Medulla oblongata (tissue), 1 donor: ENCODE measurements around the gene ARHGEF4.

Experiments used
- DNase-seq: peaks from one replicate; pipeline ENCODE4 v3.0.0-alpha.2; 2015; ENCODE audit errors: extremely low spot score

The ARHGEF4 gene

GRCh38 chr2:130818809-130819208 lies 17.9 kb upstream of the ARHGEF4 start:
- no peak for DNase-seq

GRCh38 chr2:130819226-130819607 lies 17.5 kb upstream of the ARHGEF4 start:
- no peak for DNase-seq

GRCh38 chr2:130819608-130820278 lies 17.0 kb upstream of the ARHGEF4 start:
- DNase-seq: peak; percentile 20

DNA sequence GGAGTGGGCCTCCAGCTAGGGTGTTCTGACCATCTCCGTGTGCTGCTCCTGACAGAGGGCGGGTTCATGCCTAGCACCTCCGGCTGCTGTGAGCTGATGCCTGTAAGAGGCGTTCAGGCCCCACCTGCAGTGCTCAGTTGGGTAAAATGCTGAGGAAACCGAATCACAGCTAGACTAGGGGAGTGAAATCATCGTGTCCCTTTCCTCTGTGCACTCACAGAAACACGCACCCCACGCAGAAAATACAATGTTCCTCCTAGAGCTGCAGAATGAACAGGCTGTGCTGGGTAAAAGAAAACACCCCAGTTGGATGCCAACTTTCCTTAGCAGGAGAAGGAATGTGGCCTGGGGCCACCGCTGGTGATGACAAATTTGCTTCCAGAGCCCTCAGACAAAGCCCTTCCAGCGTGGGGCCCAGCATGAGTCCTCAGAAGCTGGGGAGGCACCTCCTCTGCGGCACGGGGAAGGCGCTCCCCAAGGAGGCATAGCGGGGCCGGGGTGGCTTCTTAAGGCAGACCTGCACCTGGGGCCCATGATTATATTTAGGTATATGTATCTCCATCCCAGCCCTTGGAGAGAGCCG lies 16.3 kb upstream of the ARHGEF4 start:
- DNase-seq: peak; percentile 63

- DNase-seq: no peak
These were observed 14.8 kb upstream of the ARHGEF4 start for GRCh38 chr2:130821867-130822266.

DNA sequence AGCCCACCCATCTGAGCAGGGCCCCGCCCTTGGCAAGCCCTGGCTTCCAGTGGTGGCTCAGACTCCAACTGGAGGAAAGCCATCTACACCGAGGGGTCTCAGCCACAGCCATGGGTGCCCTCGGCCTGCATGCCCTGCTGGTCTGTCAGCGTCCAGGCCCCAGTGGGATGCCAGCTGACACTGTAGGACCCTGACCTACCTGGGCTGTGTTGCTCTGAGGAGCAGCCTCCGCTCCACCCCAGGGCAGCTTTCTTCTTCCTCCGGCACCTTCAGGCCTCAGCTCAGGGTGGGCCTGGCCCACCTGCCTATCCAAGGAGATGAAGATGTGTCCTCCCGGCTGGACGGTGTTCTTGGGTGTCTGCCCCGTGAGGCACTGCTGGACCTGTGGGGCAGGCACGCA lies 13.9 kb upstream of the ARHGEF4 start:
- DNase-seq: no peak

- DNase-seq: no peak
These were observed 13.4 kb upstream of the ARHGEF4 start for GRCh38 chr2:130823171-130823885.

GRCh38 chr2:130823886-130824491 lies 12.7 kb upstream of the ARHGEF4 start:
- DNase-seq: no peak

GRCh38 chr2:130824492-130825061 lies 12.1 kb upstream of the ARHGEF4 start:
- DNase-seq: peak; percentile 84

- DNase-seq: peak; percentile 89
These were observed 11.3 kb upstream of the ARHGEF4 start for GRCh38 chr2:130825231-130825965.

- DNase-seq: no peak
These were observed 10.8 kb upstream of the ARHGEF4 start for GRCh38 chr2:130825966-130826253.

DNA sequence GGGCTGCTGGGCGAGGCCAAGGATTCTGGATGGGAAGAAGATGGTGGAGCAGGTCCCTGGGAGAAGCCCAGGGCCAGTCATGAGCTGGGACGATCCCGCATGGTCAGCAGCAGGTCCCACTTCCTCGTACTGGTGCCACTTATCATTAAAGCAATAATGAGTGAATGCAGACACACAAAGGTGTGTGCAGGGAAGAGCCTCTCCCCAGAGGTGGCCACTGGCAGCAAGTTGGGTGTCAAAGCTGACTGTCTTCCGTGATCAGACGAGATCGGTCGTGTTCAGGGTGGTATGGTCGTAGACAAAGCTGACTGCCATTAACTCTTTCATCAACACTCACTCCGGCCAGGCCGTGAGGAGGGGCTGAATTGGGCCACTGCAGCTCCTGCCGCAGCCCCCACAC lies 10.3 kb upstream of the ARHGEF4 start:
- no peak for DNase-seq

DNA sequence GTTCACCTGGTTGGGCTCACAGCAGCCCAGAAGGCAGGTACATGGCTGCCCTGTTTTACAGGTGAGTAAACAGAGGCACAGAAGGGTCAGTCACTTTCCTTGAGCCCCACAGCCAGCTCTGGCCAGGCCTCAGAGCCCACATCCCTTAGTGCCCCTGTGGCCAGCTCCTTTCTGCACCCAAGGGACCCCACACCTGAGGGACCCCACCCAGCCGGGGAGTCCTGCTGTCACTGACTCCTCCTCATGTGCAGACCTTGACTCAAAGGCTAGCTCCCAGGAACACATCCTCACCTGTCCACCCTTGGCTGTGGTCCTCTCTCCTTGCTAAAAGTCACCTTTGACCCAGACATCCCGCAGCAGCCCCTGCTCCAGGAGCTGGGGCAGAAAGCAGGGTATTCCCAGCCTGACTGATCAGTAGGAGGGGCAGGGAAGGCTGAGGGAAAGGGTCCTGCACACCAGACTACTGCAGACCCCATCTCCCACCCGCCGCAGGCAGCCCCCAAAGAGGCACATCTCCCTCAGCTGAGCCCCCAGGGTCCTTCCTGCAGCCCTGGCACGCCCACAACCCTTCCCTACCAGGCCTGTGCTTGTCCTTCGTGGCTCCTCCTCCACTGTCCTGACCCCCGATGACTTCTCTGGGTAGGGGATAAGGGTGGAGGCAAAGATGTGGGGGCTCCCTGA lies 9.8 kb upstream of the ARHGEF4 start:
- DNase-seq: no peak

DNA sequence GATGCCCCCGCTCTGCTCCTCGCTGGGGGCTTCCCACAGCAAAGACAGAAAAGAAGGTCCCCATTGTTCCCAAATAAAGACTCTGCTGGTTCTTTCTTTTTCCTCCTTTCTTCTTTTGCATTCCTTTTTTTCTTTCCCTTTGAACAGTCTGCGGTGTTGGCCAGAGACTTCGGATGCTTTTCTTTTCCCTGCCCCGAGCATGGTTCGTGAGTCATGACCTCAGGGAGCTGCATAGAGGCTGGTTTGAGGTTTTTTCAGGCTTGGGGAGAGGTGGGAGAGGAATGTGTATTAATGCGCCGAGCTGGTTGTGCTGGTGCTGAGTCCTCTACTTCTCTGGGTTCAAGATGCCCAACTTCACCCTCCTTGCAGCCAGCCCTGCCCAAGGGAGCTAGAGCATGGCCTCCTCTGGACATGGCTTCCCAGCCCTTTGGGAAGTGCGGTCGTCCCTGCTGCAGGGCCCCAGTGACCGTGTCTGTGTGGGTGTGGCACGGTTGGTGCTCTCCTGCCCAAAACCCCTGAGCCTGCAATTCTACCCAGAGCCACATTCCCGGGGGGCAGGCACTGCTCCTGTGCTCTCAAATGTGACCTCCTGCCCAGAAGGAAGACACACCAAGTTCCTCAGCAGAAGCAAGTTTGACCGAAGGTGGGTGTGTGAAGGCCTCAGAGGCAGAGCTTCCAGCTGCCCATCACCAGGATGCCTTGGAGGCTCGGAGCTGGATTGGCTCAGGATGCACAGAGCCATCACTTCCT lies 9.0 kb upstream of the ARHGEF4 start:
- DNase-seq: no peak

GRCh38 chr2:130828461-130828860 lies 8.3 kb upstream of the ARHGEF4 start:
- no peak for DNase-seq

- no peak for DNase-seq
These were observed 7.7 kb upstream of the ARHGEF4 start for GRCh38 chr2:130829015-130829414.

- DNase-seq: no peak
These were observed 6.2 kb upstream of the ARHGEF4 start for GRCh38 chr2:130830538-130830937.

- peak; percentile 49 for DNase-seq
These were observed 5.4 kb upstream of the ARHGEF4 start for GRCh38 chr2:130831356-130831755.

GRCh38 chr2:130832296-130832940 lies 4.3 kb upstream of the ARHGEF4 start:
- DNase-seq: no peak
